ENCODE results near the gene HOXB1. TPM values are rescaled to one million over a fixed set of nuclear protein-coding genes. Genes with fewer than 3 reads are reported as not detected.
A peak's percentile ranks its signal among the peaks of the same experiment; 100 is the strongest.

Gene HOXB1
- total and polyA plus RNA-seq, 2 of the 8 experiments (the other 6 are each of a cell fraction or from before 2014, with no cell fraction given), result not detected

DNA sequence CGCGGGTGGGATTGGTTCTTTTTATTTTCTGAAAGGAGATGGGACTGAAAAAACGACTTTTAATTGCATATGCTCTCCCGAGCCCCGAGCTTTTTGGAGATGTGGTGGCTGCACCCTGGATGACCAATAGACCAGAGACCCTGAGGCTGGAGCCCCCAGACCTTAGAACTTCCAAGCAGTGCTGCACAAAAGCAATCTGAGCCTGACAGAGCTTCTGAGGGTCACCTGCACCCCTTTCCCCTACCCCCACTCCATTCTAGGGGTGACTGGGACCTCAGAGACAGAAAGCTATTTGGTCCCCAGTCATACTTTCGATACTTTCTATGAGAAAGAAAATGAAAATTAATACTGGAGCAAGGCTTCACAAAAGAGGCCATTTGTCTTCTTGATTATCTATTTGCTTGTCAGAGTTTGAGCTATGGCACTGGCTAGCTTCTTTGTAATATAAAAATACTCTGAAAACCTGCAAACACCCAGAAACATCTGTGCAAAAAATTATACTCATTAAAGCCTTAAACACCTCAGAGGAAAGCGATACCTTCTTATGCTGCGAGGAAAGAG lies 43.8 kb upstream of the HOXB1 start:
- Histone ChIP-seq H2BK15ac (ENCODE audit: low read length) (no peak overlapping the region), H3K27me3 (replicated peaks in 1 of 4; ENCODE audit: control insufficient read depth in 3 of 4, extremely low read depth in 1 of 4, insufficient read depth in 3 of 4, low read length in 3 of 4) (peaks cover 99 to 100% (median 100%) of the 10 kb centered on the region in 4 experiments), H3K79me2 (ENCODE audit: control insufficient read depth in 1 of 2, insufficient read depth in 2 of 2, low read length in 2 of 2) (no peaks in the 10 kb centered on the region), H3K36me3 (ENCODE audit: control insufficient read depth in 2 of 4, insufficient read depth in 4 of 4, low read length in 3 of 4) (no peaks in the 10 kb centered on the region; a peak in 1 of 8 replicates), H3K79me1 (ENCODE audit: low read depth, low read length) (no peaks in the 10 kb centered on the region), H3K14ac (ENCODE audit: insufficient read length) (no peak overlapping the region), H3K9ac (replicated peaks in 1 of 4; ENCODE audit: extremely low read depth in 1 of 4, low read depth in 3 of 4, low read length in 3 of 4) (no peak overlapping the region), H2AFZ (ENCODE audit: low read length) (no peak overlapping the region), H3K18ac (ENCODE audit: extremely low read depth, low read length) (no peak overlapping the region), H3K23ac (ENCODE audit: insufficient read length) (no peak overlapping the region), H4K20me1 (replicated peaks in 1 of 2; ENCODE audit: control insufficient read depth in 1 of 2, insufficient read depth in 2 of 2, low read length in 2 of 2) (peaks cover 18 to 44% of the 10 kb centered on the region in 2 experiments), H3K56ac (replicated peaks; ENCODE audit: insufficient read length, low read depth, low read length) (no peak overlapping the region), H3K4me2 (ENCODE audit: insufficient read depth in 1 of 2, low read depth in 2 of 2, low read length in 2 of 2) (no peak overlapping the region), H4K5ac (ENCODE audit: insufficient read length, low read depth, low read length) (no peak overlapping the region), H3K4me3 (ENCODE audit: extremely low read depth in 1 of 4, insufficient read depth in 2 of 4, low read depth in 3 of 4, low read length in 4 of 4) (no peak overlapping the region), H3K27ac (ENCODE audit: low read depth, low read length) (no peak overlapping the region), H2BK120ac (replicated peaks; ENCODE audit: low read depth, low read length) (no peak overlapping the region), H4K8ac (ENCODE audit: extremely low read depth, insufficient read depth, low read length) (no peak overlapping the region), H3K23me2 (ENCODE audit: low read depth, low read length) (no peaks in the 10 kb centered on the region), H3K9me3 (ENCODE audit: insufficient read depth in 2 of 2, low read depth in 1 of 2, low read length in 1 of 2) (no peaks in the 10 kb centered on the region), H3K4ac (replicated peaks; ENCODE audit: insufficient read length, low read depth, low read length) (no peak overlapping the region), H3K4me1 (replicated peaks in 1 of 4; ENCODE audit: control insufficient read depth in 3 of 4, insufficient read depth in 4 of 4, low read length in 3 of 4) (peaks cover 0 to 9% (median 3%) of the 10 kb centered on the region in 4 experiments; a peak in 4 of 7 replicates), H2BK5ac (ENCODE audit: low read depth, low read length) (no peak overlapping the region), H2AK5ac (ENCODE audit: low read depth, low read length) (no peak overlapping the region), H2BK12ac (ENCODE audit: low read depth, low read length) (no peak overlapping the region), H4K91ac (replicated peaks; ENCODE audit: insufficient read length, low read length) (no peak overlapping the region), H2BK20ac (ENCODE audit: low read length) (no peak overlapping the region)
- ChIA-PET CTCF (ENCODE audit: partially characterized antibody) (interaction anchor here (0.7 to 1.4 kb wide), 7 partner anchors 10 to 253 kb away, joined by 3 to 4 read pairs (median 3); no protein-coding TSS in a partner anchor), POLR2A (ENCODE audit: partially characterized antibody) (no interaction called here)
- no peak for FAIRE-seq
- DNase-seq (ENCODE audit: low read depth in 1 of 2, low spot score in 2 of 2), result no peak
- WGBS, 2 experiments (ENCODE audit: extremely low coverage in 1 of 2, insufficient coverage in 1 of 2, insufficient read length in 1 of 2, insufficient replicate concordance in 2 of 2, low coverage in 1 of 2, low lambda C conversion rate in 2 of 2, missing lambda C conversion rate in 1 of 2), result 24% methylated on average over 8 of the region's 8 CpGs; no CpG with 5 or more reads in 1 of the 2 experiments
- TF ChIP-seq FOSL1 (IDR thresholded peaks at IDR 0.05; ENCODE audit: insufficient read depth, low read depth, low read length), result no peak
- no peak for TF ChIP-seq TCF12 (IDR thresholded peaks at IDR 0.05; ENCODE audit: low read depth, low read length)
- TF ChIP-seq ASH2L (IDR thresholded peaks at IDR 0.05; ENCODE audit: low read length), result no peak
- peak; percentile 70 for TF ChIP-seq SUZ12 (IDR thresholded peaks at IDR 0.05; ENCODE audit: low read length)
- no peak for TF ChIP-seq SIX5 (IDR thresholded peaks at IDR 0.05; ENCODE audit: low read depth, low read length)
- TF ChIP-seq RAD21 (IDR thresholded peaks at IDR 0.05 in 1 of 2, conservative IDR thresholded peaks at IDR 0.05 in 1 of 2; ENCODE audit: low read depth in 2 of 2, low read length in 2 of 2), result no peak
- TF ChIP-seq SP1 (IDR thresholded peaks at IDR 0.05; ENCODE audit: low read depth, low read length), result no peak
- TF ChIP-seq EP300 (IDR thresholded peaks at IDR 0.05; ENCODE audit: borderline replicate concordance in 1 of 2, low read depth in 2 of 2, low read length in 2 of 2), result no peak
- no peak for TF ChIP-seq CREB1 (IDR thresholded peaks at IDR 0.05)
- TF ChIP-seq POU5F1 (IDR thresholded peaks at IDR 0.05; ENCODE audit: low read depth, low read length), result no peak
- no peak for TF ChIP-seq POLR2AphosphoS5 (IDR thresholded peaks at IDR 0.05; ENCODE audit: low read depth, low read length)
